H1 (cell line): Measurements from ENCODE around the gene AQP2. TPM values are rescaled to one million over a fixed set of nuclear protein-coding genes. Genes with fewer than 3 reads are reported as not detected.

Experiments used
- CTCF ChIA-PET: fragments of 300-600 bp; sonication (Branson Sonifier 250); formaldehyde crosslinking; loops from one replicate; lab custom pipeline; 2021; ENCODE audit not compliant: partially characterized antibody; lab: Charles Lee
- POLR2A ChIA-PET: fragments of 300-600 bp; sonication (Branson Sonifier 250); formaldehyde crosslinking; loops from one replicate; lab custom pipeline; 2021; ENCODE audit warnings: inconsistent platforms; ENCODE audit not compliant: partially characterized antibody; lab: Charles Lee
- DNase-seq, 2 experiments: peaks; one replicate each; pipeline versions ENCODE4 v3.0.0 to v3.0.0-alpha.2; 2010 to 2022; ENCODE audit warnings: low spot score in 2 of 2, low read depth in 1 of 2, mixed read lengths in 1 of 2
- FAIRE-seq: peaks from 2 replicates; lab custom pipeline; 2011; peaks lifted over from hg19 to GRCh38; lab: Jason Lieb, UNC
- H2AFZ ChIP-seq: 2 replicates; pipeline ENCODE4 v1.8.1; 2012; ENCODE audit warnings: low read length, inconsistent platforms
- H2AK5ac ChIP-seq: 2 replicates; pipeline ENCODE4 v1.6.1; 2013; ENCODE audit warnings: low read depth, low read length
- H2BK120ac ChIP-seq: replicated peaks from 2 replicates; pipeline ENCODE3; 2013; ENCODE audit warnings: low read depth, low read length, inconsistent platforms
- H2BK12ac ChIP-seq: 2 replicates; pipeline ENCODE4 v1.6.1; 2013; ENCODE audit warnings: low read depth, low read length
- H2BK15ac ChIP-seq: 2 replicates; pipeline ENCODE4 v1.6.1; 2013; ENCODE audit warnings: low read length
- H2BK20ac ChIP-seq: 2 replicates; pipeline ENCODE4 v1.6.1; 2013; ENCODE audit warnings: low read length
- H2BK5ac ChIP-seq: 2 replicates; pipeline ENCODE4 v1.6.1; 2013; ENCODE audit warnings: low read depth, low read length
- H3K14ac ChIP-seq: 2 replicates; pipeline ENCODE4 v1.6.1; 2013; ENCODE audit warnings: inconsistent platforms; ENCODE audit not compliant: insufficient read length
- H3K18ac ChIP-seq: 2 replicates; pipeline ENCODE4 v1.6.1; 2013; ENCODE audit warnings: low read length; ENCODE audit errors: extremely low read depth
- H3K23ac ChIP-seq: 2 replicates; pipeline ENCODE4 v1.6.1; 2013; ENCODE audit warnings: inconsistent platforms; ENCODE audit not compliant: insufficient read length
- H3K23me2 ChIP-seq: 2 replicates; pipeline ENCODE4 v1.6.1; 2013; ENCODE audit warnings: low read depth, low read length
- H3K27ac ChIP-seq: 2 replicates; pipeline ENCODE4 v1.6.1; 2011; ENCODE audit warnings: low read depth, low read length, inconsistent platforms
- H3K27me3 ChIP-seq, 4 experiments: replicated peaks in 1 of 4; 1 replicate in 1 of 4; 2 replicates in 3 of 4; pipeline versions ENCODE4 v1.6.1 to v1.8.1; 2011 to 2013; ENCODE audit warnings: low read length in 3 of 4, mild to moderate bottlenecking in 3 of 4, inconsistent platforms in 2 of 4, mixed read lengths in 2 of 4, moderate library complexity in 1 of 4; ENCODE audit not compliant: control insufficient read depth in 3 of 4, insufficient read depth in 3 of 4; ENCODE audit errors: extremely low read depth in 1 of 4
- H3K36me3 ChIP-seq, 4 experiments: 2 replicates each; pipeline versions ENCODE4 v1.6.1 to v1.8.1; 2011 to 2013; ENCODE audit warnings: mild to moderate bottlenecking in 4 of 4, low read length in 3 of 4, moderate library complexity in 2 of 4, control low read depth in 1 of 4, inconsistent platforms in 1 of 4; ENCODE audit not compliant: insufficient read depth in 4 of 4, control insufficient read depth in 2 of 4
- H3K4ac ChIP-seq: replicated peaks from 2 replicates; pipeline ENCODE3; 2013; ENCODE audit warnings: low read length, low read depth, mixed read lengths, inconsistent platforms; ENCODE audit not compliant: insufficient read length
- H3K4me1 ChIP-seq, 4 experiments: replicated peaks in 1 of 4; 1 replicate in 1 of 4; 2 replicates in 3 of 4; pipeline versions ENCODE4 v1.6.1 to v1.8.1; 2011 to 2013; ENCODE audit warnings: low read length in 3 of 4, inconsistent platforms in 2 of 4, mixed read lengths in 1 of 4; ENCODE audit not compliant: insufficient read depth in 4 of 4, control insufficient read depth in 3 of 4
- H3K4me2 ChIP-seq, 2 experiments: 2 replicates each; pipeline versions ENCODE4 v1.6.1 to v1.8.1; 2011 to 2013; ENCODE audit warnings: low read depth in 2 of 2, low read length in 2 of 2, control low read depth in 1 of 2, inconsistent platforms in 1 of 2, mild to moderate bottlenecking in 1 of 2; ENCODE audit not compliant: insufficient read depth in 1 of 2
- H3K4me3 ChIP-seq, 4 experiments: fragments of 200-600, 300-600 bp in 1 of 4; sonication (generic), shearing (Covaris generic), sonication (Bioruptor Twin) in 1 of 4; 2 replicates each; pipeline versions ENCODE4 v1.5.1 to v1.8.1; 2011 to 2016; ENCODE audit warnings: low read length in 4 of 4, low read depth in 3 of 4, control low read depth in 2 of 4, inconsistent platforms in 2 of 4, mild to moderate bottlenecking in 2 of 4, mixed read lengths in 1 of 4, moderate library complexity in 1 of 4; ENCODE audit not compliant: insufficient read depth in 2 of 4; ENCODE audit errors: extremely low read depth in 1 of 4
- H3K56ac ChIP-seq: replicated peaks from 2 replicates; pipeline ENCODE3; 2013; ENCODE audit warnings: low read depth, mild to moderate bottlenecking, mixed read lengths, low read length, inconsistent platforms; ENCODE audit not compliant: insufficient read length
- H3K79me1 ChIP-seq: 2 replicates; pipeline ENCODE4 v1.6.1; 2013; ENCODE audit warnings: low read depth, low read length, control low read depth
- H3K79me2 ChIP-seq, 2 experiments: 2 replicates each; pipeline versions ENCODE4 v1.6.1 to v1.8.1; 2012 to 2013; ENCODE audit warnings: low read length in 2 of 2, mild to moderate bottlenecking in 2 of 2, inconsistent platforms in 1 of 2; ENCODE audit not compliant: insufficient read depth in 2 of 2, control insufficient read depth in 1 of 2
- H3K9ac ChIP-seq, 4 experiments: replicated peaks in 1 of 4; 1 replicate in 1 of 4; 2 replicates in 3 of 4; pipeline versions ENCODE4 v1.6.1 to v1.8.1; 2011 to 2013; ENCODE audit warnings: low read depth in 3 of 4, low read length in 3 of 4, control low read depth in 2 of 4, mild to moderate bottlenecking in 2 of 4, moderate library complexity in 2 of 4, inconsistent platforms in 1 of 4; ENCODE audit errors: extremely low read depth in 1 of 4
- H3K9me3 ChIP-seq, 2 experiments: 2 replicates each; pipeline versions ENCODE4 v1.6.1 to v1.8.1; 2012 to 2013; ENCODE audit warnings: mild to moderate bottlenecking in 2 of 2, moderate library complexity in 2 of 2, control low read depth in 1 of 2, inconsistent platforms in 1 of 2, low read depth in 1 of 2, low read length in 1 of 2, mixed read lengths in 1 of 2; ENCODE audit not compliant: insufficient read depth in 2 of 2
- H4K20me1 ChIP-seq, 2 experiments: replicated peaks in 1 of 2; 2 replicates each; pipeline versions ENCODE3 to v1.8.1; 2011 to 2013; ENCODE audit warnings: inconsistent platforms in 2 of 2, low read length in 2 of 2, mild to moderate bottlenecking in 1 of 2; ENCODE audit not compliant: insufficient read depth in 2 of 2, control insufficient read depth in 1 of 2
- H4K5ac ChIP-seq: 2 replicates; pipeline ENCODE4 v1.6.1; 2013; ENCODE audit warnings: low read length, low read depth, mixed read lengths, inconsistent platforms; ENCODE audit not compliant: insufficient read length
- H4K8ac ChIP-seq: 2 replicates; pipeline ENCODE4 v1.8.0; 2013; ENCODE audit warnings: mild to moderate bottlenecking, moderate library complexity, low read length, inconsistent platforms; ENCODE audit not compliant: insufficient read depth; ENCODE audit errors: extremely low read depth
- H4K91ac ChIP-seq: replicated peaks from 2 replicates; pipeline ENCODE3; 2013; ENCODE audit warnings: low read length, mixed read lengths, inconsistent platforms; ENCODE audit not compliant: insufficient read length
- CEBPB ChIP-seq: IDR thresholded peaks from 2 replicates; pipeline ENCODE4 v1.6.1; 2012; ENCODE audit warnings: low read depth, low read length
- CHD2 ChIP-seq: IDR thresholded peaks from 2 replicates; pipeline ENCODE4 v1.6.1; 2012; ENCODE audit warnings: low read length, improper control_type of control experiment
- EP300 ChIP-seq, 2 experiments: IDR thresholded peaks; 1 replicate in 1 of 2; 2 replicates in 1 of 2; pipeline ENCODE4 v1.6.1; 2011 to 2012; ENCODE audit warnings: low read depth in 2 of 2, low read length in 2 of 2, mild to moderate bottlenecking in 2 of 2, borderline replicate concordance in 1 of 2, inconsistent platforms in 1 of 2, moderate library complexity in 1 of 2
- HDAC2 ChIP-seq, 2 experiments: fragments of 300-600 bp in 1 of 2; sonication (generic) in 1 of 2; IDR thresholded peaks; 2 replicates each; pipeline ENCODE4 v1.6.1; 2011 to 2012; ENCODE audit warnings: low read depth in 2 of 2, low read length in 2 of 2, mild to moderate bottlenecking in 2 of 2, moderate library complexity in 2 of 2, borderline replicate concordance in 1 of 2, inconsistent platforms in 1 of 2
- PHF8 ChIP-seq: fragments of 200-600 bp; sonication (generic); conservative IDR thresholded peaks from 2 replicates; pipeline ENCODE4 v1.7.1; 2012; ENCODE audit warnings: low read depth, mild to moderate bottlenecking, inconsistent platforms, low read length, moderate library complexity
- POLR2A ChIP-seq, 2 experiments: IDR thresholded peaks; 1 replicate in 1 of 2; 2 replicates in 1 of 2; pipeline ENCODE4 v1.6.1; 2011; ENCODE audit warnings: low read depth in 2 of 2, low read length in 2 of 2, mild to moderate bottlenecking in 2 of 2; ENCODE audit errors: control extremely low read depth in 1 of 2
- SIN3A ChIP-seq, 2 experiments: IDR thresholded peaks in 1 of 2; conservative IDR thresholded peaks in 1 of 2; 2 replicates each; pipeline ENCODE4 v1.6.1; 2011 to 2012; ENCODE audit warnings: low read length in 2 of 2, improper control_type of control experiment in 1 of 2, low read depth in 1 of 2, mild to moderate bottlenecking in 1 of 2
- SIX5 ChIP-seq: IDR thresholded peaks from 2 replicates; pipeline ENCODE4 v1.6.1; 2011; ENCODE audit warnings: mild to moderate bottlenecking, low read depth, low read length
- SP1 ChIP-seq: IDR thresholded peaks from 2 replicates; pipeline ENCODE4 v1.6.1; 2011; ENCODE audit warnings: low read depth, low read length
- SP2 ChIP-seq: IDR thresholded peaks from 2 replicates; pipeline ENCODE4 v1.6.1; 2012; ENCODE audit warnings: mild to moderate bottlenecking, low read length, inconsistent platforms
- SUZ12 ChIP-seq: fragments of 200-600 bp; sonication (generic); IDR thresholded peaks from 2 replicates; pipeline ENCODE4 v1.6.1; 2012; ENCODE audit warnings: mild to moderate bottlenecking, inconsistent platforms, low read length, moderate library complexity, mixed read lengths
- TBP ChIP-seq: IDR thresholded peaks from 2 replicates; pipeline ENCODE4 v1.6.1; 2011; ENCODE audit warnings: low read depth, low read length, improper control_type of control experiment
- WGBS, 2 experiments: shearing (Covaris generic) in 1 of 2; methylation state at CpG; one replicate each; pipeline versions ENCODE4 v1.1.6 to v1.1.7; 2013 to 2015; ENCODE audit warnings: low lambda C conversion rate in 2 of 2, mixed read lengths in 2 of 2, inconsistent platforms in 1 of 2, low coverage in 1 of 2, missing lambda C conversion rate in 1 of 2; ENCODE audit not compliant: insufficient replicate concordance in 2 of 2, insufficient coverage in 1 of 2, insufficient read length in 1 of 2; ENCODE audit errors: extremely low coverage in 1 of 2, missing lambda C conversion rate in 1 of 2; 5-methylcytosine and 5-hydroxymethylcytosine counted together
- polyA plus RNA-seq, 7 experiments: library from polyadenylated mRNA; depleted of rRNA in 3 of 7; stranded (reverse) in 5 of 7; unstranded in 2 of 7; fragments of >200 nt in 5 of 7; fragments of 200-250 nt in 2 of 7; gene quantifications; 1 replicate in 5 of 7; 2 replicates in 1 of 7; 4 replicates in 1 of 7; pipeline versions ENCODE4 v1.2.1 to v1.2.3, GENCODE V29; 2011 to 2013; ENCODE audit warnings: missing spikeins in 2 of 7, mixed read lengths in 2 of 7
- total RNA-seq: library from RNA; stranded (reverse); fragmentation: NEBNext Ultra II Directional; extraction: Animal tissue kit (Norgen Biotek cat#: 25700); gene quantifications from 2 replicates; pipeline ENCODE4 v1.2.1, GENCODE V29; 2021

The AQP2 gene
- total and polyA plus RNA-seq, 2 of the 8 experiments (the other 6 are each of a cell fraction or from before 2014, with no cell fraction given), result not detected

GRCh38 chr12:49956663-49957569, 6.4 kb downstream of the AQP2 start:
- no peak overlapping the region for H3K27ac ChIP-seq
- H3K36me3 ChIP-seq, result no peaks in the 10 kb centered on the region
- H2BK12ac ChIP-seq, result peak overlapping the region; percentile 53; the same call in 1 of the 2 replicates
- no peak overlapping the region for H3K23ac ChIP-seq
- H4K91ac ChIP-seq, result no peak overlapping the region
- POLR2A ChIA-PET, result interaction anchor here (1.5 kb wide), 1 partner anchor 130 kb away, joined by 3 read pairs; no protein-coding TSS in a partner anchor
- no peak overlapping the region for H2BK5ac ChIP-seq
- no peak overlapping the region for H2BK120ac ChIP-seq
- no peak overlapping the region for H3K4me3 ChIP-seq
- peaks cover 12 to 54% (median 45%) of the 10 kb centered on the region in 4 experiments for H3K27me3 ChIP-seq
- H3K9ac ChIP-seq, result no peak overlapping the region
- H4K20me1 ChIP-seq, result no peaks in the 10 kb centered on the region
- WGBS, 2 experiments, result 96% methylated on average over 6 of the region's 6 CpGs; no CpG with 5 or more reads in 1 of the 2 experiments
- H3K4me2 ChIP-seq, result no peak overlapping the region
- H2BK20ac ChIP-seq, result no peak overlapping the region
- no peak overlapping the region for H4K8ac ChIP-seq
- H3K79me1 ChIP-seq, result no peaks in the 10 kb centered on the region
- H3K14ac ChIP-seq, result no peak overlapping the region
- no peak for FAIRE-seq
- H3K4me1 ChIP-seq, result peaks cover 4 to 23% (median 17%) of the 10 kb centered on the region in 4 experiments
- H3K23me2 ChIP-seq, result peaks cover 6% of the 10 kb centered on the region; the same call in 1 of the 2 replicates
- H3K4ac ChIP-seq, result no peak overlapping the region
- peak overlapping the region; percentile 77; the same call in 1 of the 2 replicates for H2AK5ac ChIP-seq
- H4K5ac ChIP-seq, result no peak overlapping the region
- CTCF ChIA-PET, result interaction anchor here (0.6 to 7.8 kb wide), 8 partner anchors 11 to 337 kb away, joined by 3 to 86 read pairs (median 6); no protein-coding TSS in a partner anchor
- no peak overlapping the region for H2AFZ ChIP-seq
- H3K79me2 ChIP-seq, result no peaks in the 10 kb centered on the region
- 0 out of 2 replicates have a peak overlapping the region, but pooled peaks have one; percentile 1 for H2BK15ac ChIP-seq
- no peaks in the 10 kb centered on the region for H3K9me3 ChIP-seq
- no peak overlapping the region for H3K56ac ChIP-seq
- DNase-seq, result no peak
- H3K18ac ChIP-seq, result peak overlapping the region; percentile 27; the same call in 1 of the 2 replicates
- TF ChIP-seq TBP (no peak), CEBPB (no peak), CHD2 (no peak), HDAC2 (IDR thresholded peaks at IDR 0.05; ENCODE audit: borderline replicate concordance in 1 of 2, low read depth in 2 of 2, low read length in 2 of 2) (no peak), POLR2A (IDR thresholded peaks at IDR 0.05; ENCODE audit: control extremely low read depth in 1 of 2, low read depth in 2 of 2, low read length in 2 of 2) (no peak), SUZ12 (no peak), EP300 (IDR thresholded peaks at IDR 0.05; ENCODE audit: borderline replicate concordance in 1 of 2, low read depth in 2 of 2, low read length in 2 of 2) (no peak), PHF8 (no peak), SIN3A (conservative IDR thresholded peaks at IDR 0.05 in 1 of 2, IDR thresholded peaks at IDR 0.05 in 1 of 2; ENCODE audit: low read depth in 1 of 2, low read length in 2 of 2) (no peak), SP2 (no peak), SIX5 (no peak), SP1 (no peak)
